H1 (cell line): ENCODE results near the gene KCNMA1. TPM values are rescaled to one million over a fixed set of nuclear protein-coding genes. Genes with fewer than 3 reads are reported as not detected.

Source experiments
- ATF3 ChIP-seq: IDR thresholded peaks from 2 replicates; pipeline ENCODE4 v1.6.1; 2011; ENCODE audit warnings: low read depth, mild to moderate bottlenecking, low read length; ENCODE audit not compliant: insufficient read depth
- FOSL1 ChIP-seq: IDR thresholded peaks from 2 replicates; pipeline ENCODE4 v1.6.1; 2011; ENCODE audit warnings: mild to moderate bottlenecking, low read depth, low read length, moderate library complexity; ENCODE audit not compliant: insufficient read depth
- GABPA ChIP-seq: IDR thresholded peaks from 2 replicates; pipeline ENCODE4 v1.6.1; 2011; ENCODE audit warnings: mild to moderate bottlenecking, low read length, moderate library complexity, borderline replicate concordance; ENCODE audit not compliant: insufficient read depth
- NANOG ChIP-seq: IDR thresholded peaks from 2 replicates; pipeline ENCODE4 v1.6.1; 2011; ENCODE audit warnings: low read length, low read depth, mild to moderate bottlenecking, inconsistent platforms; ENCODE audit not compliant: insufficient read depth, poor library complexity, severe bottlenecking
- SP1 ChIP-seq: IDR thresholded peaks from 2 replicates; pipeline ENCODE4 v1.6.1; 2011; ENCODE audit warnings: low read depth, low read length
- polyA plus RNA-seq, 7 experiments: library from polyadenylated mRNA; depleted of rRNA in 3 of 7; stranded (reverse) in 5 of 7; unstranded in 2 of 7; fragments of >200 nt in 5 of 7; fragments of 200-250 nt in 2 of 7; gene quantifications; 1 replicate in 5 of 7; 2 replicates in 1 of 7; 4 replicates in 1 of 7; pipeline versions ENCODE4 v1.2.1 to v1.2.3, GENCODE V29; 2011 to 2013; ENCODE audit warnings: missing spikeins in 2 of 7, mixed read lengths in 2 of 7
- total RNA-seq: library from RNA; stranded (reverse); fragmentation: NEBNext Ultra II Directional; extraction: Animal tissue kit (Norgen Biotek cat#: 25700); gene quantifications from 2 replicates; pipeline ENCODE4 v1.2.1, GENCODE V29; 2021
- TF ChIP-seq, protein P1 (sequence below): IDR thresholded peaks from 2 replicates; pipeline ENCODE4 v1.6.1; 2012; ENCODE audit warnings: inconsistent platforms

The KCNMA1 gene
- total and polyA plus RNA-seq, 2 of the 8 experiments (the other 6 are each of a cell fraction or from before 2014, with no cell fraction given) = 10.2 to 11.1 TPM

DNA sequence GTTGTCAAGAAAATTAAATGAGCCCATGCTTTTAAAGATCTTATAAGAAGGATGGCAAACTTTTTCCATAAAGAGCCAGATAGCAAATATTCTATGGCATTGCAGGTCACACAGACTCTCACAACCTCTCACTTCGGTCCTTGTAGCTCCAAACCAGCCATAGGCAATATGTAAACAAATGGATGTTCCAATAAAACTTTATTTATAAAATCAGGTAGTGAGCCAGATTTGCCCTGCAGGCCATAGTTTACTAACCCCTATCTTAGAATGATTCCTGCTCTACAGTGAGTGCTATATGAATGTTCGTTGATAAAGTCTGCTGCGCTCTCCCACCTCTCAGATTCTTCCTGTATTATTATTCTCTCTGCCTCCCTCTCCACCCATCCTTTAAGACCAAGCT lies 177.7 kb downstream of the KCNMA1 start (continued):
- no peak for TF ChIP-seq ATF3
- TF ChIP-seq FOSL1 = no peak
- TF ChIP-seq SP1 = no peak
- TF ChIP-seq NANOG = no peak
- TF ChIP-seq, protein P1, sequence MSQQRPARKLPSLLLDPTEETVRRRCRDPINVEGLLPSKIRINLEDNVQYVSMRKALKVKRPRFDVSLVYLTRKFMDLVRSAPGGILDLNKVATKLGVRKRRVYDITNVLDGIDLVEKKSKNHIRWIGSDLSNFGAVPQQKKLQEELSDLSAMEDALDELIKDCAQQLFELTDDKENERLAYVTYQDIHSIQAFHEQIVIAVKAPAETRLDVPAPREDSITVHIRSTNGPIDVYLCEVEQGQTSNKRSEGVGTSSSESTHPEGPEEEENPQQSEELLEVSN = no peak
- TF ChIP-seq GABPA = no peak
